ENCODE measurements around the gene PCSK6.

Gene PCSK6

GRCh38 chr15:101401286-101401685 lies 88.2 kb downstream of the PCSK6 start:
- TF ChIP-seq CTCF (IDR thresholded peaks at IDR 0.05; ENCODE audit: insufficient read depth, low read length, poor library complexity, severe bottlenecking) = no peak
- Histone ChIP-seq H3K4me3 (replicated peaks; ENCODE audit: low read depth, low read length) (no peak overlapping the region), H3K36me3 (ENCODE audit: control insufficient read depth, insufficient read depth, low read length) (no peaks in the 10 kb centered on the region), H3K27me3 (replicated peaks; ENCODE audit: control insufficient read depth, insufficient read depth, low read length) (no peaks in the 10 kb centered on the region)
- no peak for DNase-seq (ENCODE audit: extremely low read depth, insufficient read length)

- H3K36me3 ChIP-seq (ENCODE audit: control insufficient read depth, insufficient read depth, low read length) = no peaks in the 10 kb centered on the region
- no peaks in the 10 kb centered on the region for H3K27me3 ChIP-seq (replicated peaks; ENCODE audit: control insufficient read depth, insufficient read depth, low read length)
- H3K4me3 ChIP-seq (replicated peaks; ENCODE audit: low read depth, low read length) = no peak overlapping the region
- TF ChIP-seq CTCF (IDR thresholded peaks at IDR 0.05; ENCODE audit: insufficient read depth, low read length, poor library complexity, severe bottlenecking) = no peak
- no peak for DNase-seq (ENCODE audit: extremely low read depth, insufficient read length)
Observed at GRCh38 chr15:101399431-101399830, 90.1 kb downstream of the PCSK6 start.

- Histone ChIP-seq H3K36me3 (ENCODE audit: control insufficient read depth, insufficient read depth, low read length) (no peaks in the 10 kb centered on the region), H3K27me3 (replicated peaks; ENCODE audit: control insufficient read depth, insufficient read depth, low read length) (no peaks in the 10 kb centered on the region), H3K4me3 (replicated peaks; ENCODE audit: low read depth, low read length) (no peak overlapping the region)
- TF ChIP-seq CTCF (IDR thresholded peaks at IDR 0.05; ENCODE audit: insufficient read depth, low read length, poor library complexity, severe bottlenecking) = no peak
- DNase-seq (ENCODE audit: extremely low read depth, insufficient read length) = no peak
Observed at GRCh38 chr15:101398247-101398646, 91.3 kb downstream of the PCSK6 start.

GRCh38 chr15:101397521-101398003 lies 91.9 kb downstream of the PCSK6 start:
- DNase-seq (ENCODE audit: extremely low read depth, insufficient read length) = no peak
- TF ChIP-seq CTCF (IDR thresholded peaks at IDR 0.05; ENCODE audit: insufficient read depth, low read length, poor library complexity, severe bottlenecking) = no peak
- Histone ChIP-seq H3K36me3 (ENCODE audit: control insufficient read depth, insufficient read depth, low read length) (no peaks in the 10 kb centered on the region), H3K4me3 (replicated peaks; ENCODE audit: low read depth, low read length) (no peak overlapping the region), H3K27me3 (replicated peaks; ENCODE audit: control insufficient read depth, insufficient read depth, low read length) (no peaks in the 10 kb centered on the region)

GRCh38 chr15:101396484-101397261 lies 92.8 kb downstream of the PCSK6 start:
- TF ChIP-seq CTCF (IDR thresholded peaks at IDR 0.05; ENCODE audit: insufficient read depth, low read length, poor library complexity, severe bottlenecking) = no peak
- DNase-seq (ENCODE audit: extremely low read depth, insufficient read length) = no peak
- Histone ChIP-seq H3K27me3 (replicated peaks; ENCODE audit: control insufficient read depth, insufficient read depth, low read length) (no peaks in the 10 kb centered on the region), H3K36me3 (ENCODE audit: control insufficient read depth, insufficient read depth, low read length) (no peaks in the 10 kb centered on the region), H3K4me3 (replicated peaks; ENCODE audit: low read depth, low read length) (no peak overlapping the region)

Data from GM06990 (cell line).